Dermis blood vessel endothelial cell (primary cell): ENCODE data around the gene KAT6B. TPM values are rescaled to one million over a fixed set of nuclear protein-coding genes. Genes with fewer than 3 reads are reported as not detected.
A peak's percentile ranks its signal among the peaks of the same experiment; 100 is the strongest.
"Not testable (repeated sequence)": the region's sequence is repeated elsewhere in the genome, so short reads cannot be mapped to it uniquely, and the experiment has no call there.

Experiments used
- DNase-seq: peaks from one replicate; pipeline ENCODE4 v3.0.0; 2010
- total RNA-seq: library from RNA; depleted of rRNA; stranded (reverse); fragments of >200 nt; gene quantifications from 2 replicates; pipeline ENCODE4 v1.2.3, GENCODE V29; 2014

KAT6B gene
- total RNA-seq, 1 donor from 2014 or later = 26.5 TPM

GRCh38 chr10:75042292-75042974 lies 216.0 kb downstream of the KAT6B start:
- peak; percentile 59 for DNase-seq

DNA sequence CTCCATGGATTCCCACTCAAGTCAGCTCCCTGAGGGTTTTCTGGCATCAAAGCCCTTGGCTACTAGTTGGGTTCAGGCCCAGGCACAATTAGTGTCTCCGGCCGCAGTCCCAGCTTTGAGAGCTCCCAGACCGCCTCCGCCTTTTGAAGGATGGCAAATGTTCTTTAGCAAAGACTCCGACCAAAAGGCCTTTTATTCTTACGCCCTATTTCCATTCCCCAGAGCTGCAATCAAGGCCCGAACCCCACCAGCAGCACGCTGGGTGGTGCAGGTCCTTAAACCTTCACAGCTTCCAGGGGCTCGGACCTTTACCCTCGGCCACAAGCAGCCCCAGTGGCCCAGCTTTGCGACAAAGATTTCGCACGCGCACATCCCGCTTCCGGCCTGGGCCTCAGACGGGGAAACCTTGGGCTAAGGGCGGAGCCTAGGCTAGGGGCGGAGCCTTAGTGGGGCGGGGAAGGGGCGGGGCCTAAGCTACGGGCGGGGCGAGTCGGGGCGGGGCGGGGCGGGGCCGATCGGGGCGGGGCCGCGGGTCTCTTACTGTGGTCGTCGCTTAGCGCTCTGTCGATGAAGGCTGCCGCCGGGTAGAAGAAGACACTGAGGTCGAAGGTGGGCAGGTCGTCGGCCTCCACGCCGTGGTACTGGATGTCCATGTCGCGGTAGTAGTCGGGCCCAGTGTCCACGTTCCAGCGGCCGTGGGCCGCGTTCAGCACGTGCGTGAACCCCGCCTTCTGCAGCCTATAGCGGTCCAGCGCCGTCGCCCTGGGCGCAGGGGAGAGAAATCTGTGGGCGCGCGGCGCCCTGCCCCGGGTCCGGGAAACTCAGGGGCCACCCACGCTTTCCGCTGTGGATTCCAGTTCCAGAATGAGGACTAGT lies 217.1 kb downstream of the KAT6B start:
- no peak for DNase-seq

DNA sequence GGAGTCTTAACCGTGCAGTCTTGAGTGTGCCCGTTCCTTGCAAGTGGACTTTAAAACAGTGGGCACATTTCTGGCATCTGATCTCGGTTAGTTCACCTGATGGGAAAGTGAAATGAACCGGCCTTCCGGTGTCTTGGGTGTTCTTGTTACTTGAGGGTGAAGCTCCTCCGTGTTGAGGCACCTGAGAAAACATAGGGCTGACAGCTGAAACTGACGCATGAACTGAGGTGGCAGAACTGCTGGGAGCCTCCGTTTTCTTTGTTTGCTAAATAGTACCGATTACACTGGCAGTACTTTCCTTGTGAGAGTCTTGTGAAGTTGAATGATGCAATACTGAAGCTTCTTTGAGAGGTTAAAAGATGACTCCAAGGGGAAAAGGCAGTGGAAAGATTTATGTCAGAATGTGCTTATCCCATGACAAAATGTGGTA lies 222.3 kb downstream of the KAT6B start:
- DNase-seq = no peak

GRCh38 chr10:75049316-75050148 lies 223.1 kb downstream of the KAT6B start:
- DNase-seq = no peak

DNA sequence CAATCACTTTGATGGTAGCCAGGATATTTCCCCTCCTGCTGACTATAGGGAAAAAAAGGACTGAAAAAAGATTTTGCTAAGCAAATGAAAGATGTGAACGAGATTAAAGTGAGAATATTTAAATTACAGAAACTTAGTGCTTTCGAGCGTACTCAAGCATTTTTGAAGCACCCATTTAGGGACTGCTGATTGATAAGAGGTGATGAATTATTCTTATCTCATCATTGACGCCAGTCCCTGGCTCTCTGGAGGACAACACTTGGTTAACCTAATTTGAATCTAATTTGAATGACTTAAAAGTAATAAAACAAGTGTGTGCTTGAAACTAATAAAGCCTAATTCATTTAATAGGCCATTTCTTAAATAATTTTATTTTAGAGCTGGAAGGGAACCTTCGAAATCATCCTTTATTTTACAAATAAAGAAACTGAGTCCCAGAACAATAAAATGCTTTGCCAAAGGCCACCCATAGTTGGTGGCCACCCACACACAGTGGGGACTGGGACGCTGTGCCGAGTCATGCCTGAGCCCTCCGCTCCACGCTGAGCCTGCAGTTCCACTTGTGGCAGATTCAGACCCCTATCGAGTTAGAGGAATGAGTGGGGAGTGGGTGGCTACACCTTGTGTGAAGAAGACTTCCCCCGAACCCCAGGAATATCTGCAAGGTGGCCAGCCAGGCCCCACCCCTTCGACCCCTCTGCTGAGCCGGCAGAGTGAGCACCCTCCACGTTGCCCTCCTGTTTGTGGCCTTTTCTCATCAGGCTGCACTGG lies 223.9 kb downstream of the KAT6B start:
- no peak for DNase-seq

DNA sequence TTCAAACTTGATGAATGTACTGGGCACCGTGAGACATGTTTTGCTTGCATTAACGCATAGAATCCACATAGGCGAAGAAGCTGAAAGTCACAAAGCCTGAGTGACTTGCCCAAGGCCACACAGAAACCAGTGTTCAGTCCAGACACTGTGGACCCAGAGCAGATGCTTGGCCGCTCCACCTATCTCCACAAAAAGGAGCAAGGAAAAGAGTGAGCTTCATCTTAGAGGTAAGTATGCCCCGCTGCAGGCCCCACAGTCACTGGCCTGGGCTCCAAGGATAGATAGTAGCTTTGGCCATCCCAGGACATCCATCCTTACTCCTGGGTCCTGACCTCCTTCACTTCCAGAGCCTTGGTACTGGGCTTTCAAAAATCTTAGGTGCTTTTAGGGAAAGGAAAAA lies 224.9 kb downstream of the KAT6B start:
- no peak for DNase-seq

GRCh38 chr10:75055896-75056406 lies 229.6 kb downstream of the KAT6B start:
- DNase-seq = not testable (repeated sequence)

DNA sequence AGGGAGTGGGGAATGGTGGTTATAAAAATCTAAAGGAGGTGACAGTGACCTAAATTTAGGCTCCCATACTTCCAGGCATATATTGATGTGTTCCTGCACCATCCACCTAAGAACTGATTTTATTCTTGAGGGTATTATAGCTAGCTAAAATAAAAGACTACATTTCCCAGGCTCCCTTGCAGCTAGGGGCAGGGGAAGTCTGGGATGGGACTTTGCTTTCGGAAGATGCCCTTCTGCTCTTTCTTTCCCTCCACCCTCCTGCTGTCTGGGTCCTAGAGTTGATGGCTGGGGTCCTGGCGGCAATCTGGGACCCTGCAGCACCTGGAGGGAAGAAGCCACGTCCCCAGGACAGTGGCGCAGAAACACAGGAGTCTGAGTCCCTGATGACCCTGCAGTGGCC lies 231.3 kb downstream of the KAT6B start:
- DNase-seq = no peak

DNA sequence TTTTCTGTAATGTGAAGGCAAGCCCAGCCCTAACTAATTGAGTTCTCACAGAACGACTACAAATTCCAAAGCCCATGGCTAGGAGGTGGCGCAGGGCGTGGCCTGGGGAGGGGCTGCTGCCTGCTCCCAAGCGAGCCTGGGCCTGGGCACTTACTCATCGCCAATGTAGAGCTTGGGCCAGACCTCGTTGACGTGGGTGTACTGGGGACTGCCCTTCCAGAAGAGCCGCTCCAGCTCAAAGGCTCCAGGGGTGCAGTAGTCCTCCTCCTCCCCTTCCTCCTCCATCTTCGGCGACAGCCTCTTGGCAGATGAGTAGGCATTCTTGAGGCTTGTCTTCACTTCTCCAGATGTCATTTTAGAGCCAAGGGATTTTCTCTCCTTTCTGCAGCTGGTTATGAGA lies 231.8 kb downstream of the KAT6B start:
- DNase-seq = no peak

DNA sequence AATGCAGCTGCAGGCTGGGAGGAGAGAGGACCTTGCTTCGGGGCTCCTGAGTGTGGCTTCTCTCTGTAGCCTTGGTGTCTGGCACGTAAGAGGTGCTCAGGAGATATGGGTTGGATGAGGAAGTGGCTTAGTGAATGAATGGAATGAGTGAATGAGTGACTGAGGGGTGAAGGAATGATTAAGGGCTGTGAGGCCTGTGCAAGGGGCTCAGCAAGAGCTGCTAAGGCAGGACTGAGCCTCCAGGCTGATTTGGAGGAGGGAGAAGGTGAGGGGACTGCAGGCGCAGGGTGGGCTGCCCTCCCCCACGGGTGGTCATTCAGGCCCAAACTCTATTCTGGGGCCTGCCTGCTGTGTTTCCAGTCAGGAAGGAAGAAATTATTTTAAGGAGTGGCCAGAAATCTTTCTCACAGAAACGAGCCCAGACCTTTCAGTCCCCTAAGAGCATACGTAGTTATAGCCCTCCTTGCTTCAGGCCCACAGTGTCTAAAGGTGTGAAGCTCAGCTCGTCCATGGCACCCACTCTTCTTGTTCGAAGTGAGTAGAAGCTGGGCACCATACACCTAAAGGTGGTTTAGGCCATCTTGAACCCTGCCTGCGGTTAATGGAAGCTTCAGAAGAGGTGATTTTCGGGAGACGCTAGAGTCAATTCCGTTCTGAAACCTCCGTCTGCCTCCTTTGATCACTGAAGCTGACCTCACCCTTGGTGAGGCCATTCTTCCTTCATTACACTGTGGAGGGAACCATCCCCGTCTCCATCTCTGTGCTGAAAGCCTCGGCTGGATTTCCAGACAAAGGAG lies 235.5 kb downstream of the KAT6B start:
- no peak for DNase-seq

GRCh38 chr10:75062506-75063299 lies 236.3 kb downstream of the KAT6B start:
- DNase-seq = no peak

- DNase-seq = no peak
These were observed 237.2 kb downstream of the KAT6B start for GRCh38 chr10:75063461-75064230.

DNA sequence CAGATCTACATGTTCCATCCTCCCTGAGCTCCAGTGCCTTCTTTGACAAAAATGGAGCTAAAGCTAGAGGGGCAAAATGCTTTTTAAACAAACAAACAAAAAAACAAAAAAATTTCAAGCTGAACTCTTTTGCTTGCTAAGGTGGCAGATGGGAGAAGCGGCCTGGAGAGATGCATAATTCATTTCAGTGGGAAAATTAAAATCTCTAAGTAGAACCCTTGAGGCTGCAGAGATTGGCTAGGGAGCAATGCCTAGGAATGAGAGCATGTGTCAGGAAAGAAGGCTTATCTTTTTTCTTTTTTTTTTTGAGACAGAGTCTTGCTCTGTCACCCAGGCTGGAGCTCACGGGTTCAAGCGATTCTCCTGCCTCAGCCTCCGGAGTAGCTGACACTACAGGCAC lies 238.7 kb downstream of the KAT6B start:
- DNase-seq = no peak

DNA sequence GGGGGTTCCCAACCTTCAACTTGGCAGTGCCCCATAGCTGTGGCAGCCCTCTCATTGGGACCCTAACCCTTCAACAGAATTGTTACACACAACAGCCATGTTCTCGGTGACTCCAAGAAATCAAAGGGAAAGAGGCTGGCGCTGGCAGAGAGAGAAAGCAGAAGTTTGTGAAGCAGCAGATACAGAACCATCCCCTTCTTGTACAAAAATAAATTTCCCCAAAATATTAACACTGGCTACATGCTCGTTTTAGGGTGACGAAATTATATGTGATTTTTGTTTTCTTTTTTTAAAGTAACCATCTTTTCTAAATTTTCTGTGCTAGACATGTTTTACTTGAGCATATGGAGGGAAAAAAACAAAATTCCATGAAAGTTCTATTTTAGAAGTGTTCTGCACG lies 239.9 kb downstream of the KAT6B start:
- DNase-seq = no peak

- DNase-seq = no peak
These were observed 240.9 kb downstream of the KAT6B start for GRCh38 chr10:75067272-75067671.

DNA sequence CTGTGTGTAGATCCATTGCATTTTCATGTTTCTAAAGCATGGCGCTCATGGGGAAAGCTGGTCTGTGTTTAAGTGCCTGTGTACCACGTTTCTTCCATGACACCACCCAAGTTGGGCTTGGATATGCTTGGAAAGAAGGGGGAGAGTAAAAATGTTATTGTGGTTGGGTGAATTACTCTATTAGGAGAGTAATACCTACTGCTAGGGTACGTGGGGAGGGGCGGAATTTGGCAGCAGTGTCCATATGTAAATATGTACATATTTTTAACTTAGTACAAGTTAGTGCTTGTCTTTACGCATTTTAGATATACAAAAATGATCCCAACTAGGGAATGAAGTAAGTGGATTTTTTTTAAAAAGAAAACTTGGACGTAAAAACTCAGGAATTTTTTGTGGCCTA lies 242.1 kb downstream of the KAT6B start:
- DNase-seq = no peak

DNA sequence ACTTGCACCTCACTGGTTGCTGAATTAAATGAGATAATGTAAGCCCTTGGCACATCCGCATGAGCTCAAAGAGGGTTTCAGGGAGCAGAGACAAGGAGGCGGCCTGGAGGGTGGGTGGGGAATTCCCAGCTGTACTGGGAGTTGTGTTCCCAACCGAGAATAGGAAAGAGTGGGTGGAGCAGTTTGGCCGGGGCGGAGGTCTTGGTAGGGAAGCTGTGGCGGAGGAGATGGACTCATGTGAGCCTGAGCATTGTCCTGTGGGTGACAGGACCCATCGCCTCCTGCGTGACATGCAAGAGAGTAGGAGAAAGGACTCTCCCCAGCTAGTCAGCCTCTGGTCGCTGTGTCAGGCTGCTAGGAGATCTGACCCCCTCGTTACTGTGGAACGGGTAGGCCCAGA lies 244.1 kb downstream of the KAT6B start:
- peak; percentile 5 for DNase-seq

GRCh38 chr10:75070961-75071428 lies 244.6 kb downstream of the KAT6B start:
- peak; percentile 78 for DNase-seq

- DNase-seq = no peak
These were observed 245.4 kb downstream of the KAT6B start for GRCh38 chr10:75071756-75072155.
